OCI-M1 (cell line): ENCODE results near the gene AKAP9.
A peak's percentile ranks its signal among the peaks of the same experiment; 100 is the strongest.
"Not testable (repeated sequence)": the region's sequence is repeated elsewhere in the genome, so short reads cannot be mapped to it uniquely, and the experiment has no call there.

Experiments
- DNase-seq: peaks from one replicate; lab custom pipeline; 2025; lab: John Stamatoyannopoulos, UW

AKAP9 gene

DNA sequence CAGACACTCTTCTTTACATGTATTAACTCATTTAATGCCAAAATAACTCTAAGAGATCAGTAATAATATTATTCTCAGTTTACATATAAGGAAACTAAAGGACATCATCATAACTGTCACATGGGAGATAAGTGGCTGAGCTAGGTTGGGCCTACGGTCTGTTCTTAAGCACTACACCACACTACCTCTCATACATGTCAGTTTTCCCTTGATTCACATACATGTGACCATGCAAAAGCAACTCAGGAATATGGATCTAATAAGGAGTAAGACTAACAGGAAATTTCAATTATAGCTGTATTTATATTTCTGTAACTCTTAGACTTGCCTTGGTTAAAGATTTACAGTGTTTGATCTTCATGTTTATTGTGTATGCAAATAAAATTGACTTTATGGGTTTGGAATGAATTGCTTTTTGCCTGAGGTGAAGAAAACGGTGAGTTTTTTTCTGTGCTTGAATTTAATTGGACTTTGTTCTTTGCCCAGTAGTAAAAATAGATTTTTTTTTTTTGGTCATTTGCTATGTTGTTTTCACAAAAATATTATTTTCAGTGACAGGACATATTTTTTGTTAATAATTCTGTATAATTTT, 123.9 kb downstream of the AKAP9 start:
- DNase-seq, result no peak

DNA sequence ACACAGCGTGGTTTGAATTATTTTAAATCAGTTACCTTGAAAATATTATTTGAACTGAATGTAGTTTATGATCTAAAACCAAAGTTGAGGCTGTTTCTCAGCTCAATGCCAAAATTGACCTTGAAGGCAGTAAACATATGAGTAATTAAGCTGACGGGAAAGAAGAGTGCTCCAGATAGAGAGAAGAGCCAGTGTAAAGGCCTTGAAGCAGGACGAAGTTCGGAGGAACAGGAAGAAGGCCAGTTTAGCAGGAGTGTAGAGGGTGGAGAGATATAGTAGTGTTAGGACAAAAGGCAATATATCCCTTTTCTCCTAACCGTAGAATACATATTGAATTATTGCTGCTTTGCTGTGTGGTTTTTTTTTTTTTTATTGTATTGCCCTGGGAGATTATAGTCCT, 130.4 kb downstream of the AKAP9 start:
- DNase-seq, result no peak

DNA sequence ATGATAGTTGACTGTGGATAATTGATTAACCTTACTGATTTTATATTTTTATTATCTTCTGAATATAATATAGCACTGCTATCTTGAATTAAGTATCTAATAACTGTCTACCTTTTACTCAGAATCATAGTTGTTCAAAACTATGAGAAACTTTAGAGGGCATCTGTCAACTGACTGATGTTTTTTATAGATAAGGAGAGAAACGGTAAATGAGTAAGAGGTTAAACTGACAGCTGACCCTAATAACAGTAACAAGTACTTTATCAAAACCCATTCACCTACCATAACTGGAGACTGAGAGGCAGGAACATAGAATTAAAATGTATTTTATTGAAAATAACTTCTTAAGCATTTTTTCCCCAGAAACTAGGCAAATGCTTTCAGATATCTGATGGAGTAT, 131.5 kb downstream of the AKAP9 start:
- no peak for DNase-seq

DNA sequence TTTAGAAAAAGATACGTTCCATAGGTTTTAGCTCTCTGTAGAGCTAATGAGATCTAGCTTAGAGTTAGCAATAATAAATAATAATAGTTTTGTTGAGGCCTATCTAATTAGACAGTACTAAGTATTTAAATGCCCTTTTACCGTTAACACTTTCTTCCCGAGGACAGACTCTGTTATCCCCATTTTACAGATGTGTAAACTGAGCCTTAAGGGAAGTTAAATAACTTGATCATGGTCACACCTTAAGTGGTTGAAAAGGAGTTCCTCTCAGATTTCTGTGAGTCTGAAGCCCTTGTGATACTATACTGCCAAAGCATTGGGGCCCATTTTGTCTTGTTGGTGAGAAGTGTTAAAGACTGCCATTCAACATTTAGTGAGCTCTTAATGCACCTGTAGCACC, 132.0 kb downstream of the AKAP9 start:
- no peak for DNase-seq

DNA sequence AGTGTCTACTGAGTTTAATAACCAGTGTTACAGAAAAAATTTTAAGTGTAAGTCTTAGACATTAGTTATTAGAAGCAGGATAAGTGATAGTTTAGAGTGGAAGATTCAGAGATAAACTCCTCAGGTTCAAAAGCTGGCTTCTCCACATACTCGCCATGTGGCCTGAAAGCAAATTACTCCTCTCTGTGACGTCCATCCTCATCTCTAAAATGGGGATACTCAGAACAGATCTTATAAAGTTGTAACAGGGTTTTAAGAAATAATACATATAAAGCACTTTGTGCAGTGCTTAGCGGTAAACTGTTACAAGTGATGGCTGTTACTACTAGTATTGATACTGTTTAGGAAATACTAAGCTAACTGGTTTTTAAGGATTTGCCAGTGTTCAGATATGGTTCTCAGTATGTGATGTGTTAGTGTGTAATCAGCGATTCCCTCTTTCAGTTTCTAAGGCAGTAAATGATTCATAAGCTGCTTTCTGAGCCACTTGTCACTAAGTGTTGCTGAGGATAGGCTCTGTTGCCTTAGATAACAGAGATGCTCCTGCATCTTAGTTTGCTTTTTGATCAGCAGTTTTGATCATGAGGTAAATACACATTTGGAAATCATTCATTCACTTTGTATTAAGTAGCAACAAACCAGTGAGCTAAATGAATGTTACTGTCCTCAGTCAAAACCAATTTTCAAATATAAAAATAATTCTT, 134.9 kb downstream of the AKAP9 start:
- no peak for DNase-seq

DNA sequence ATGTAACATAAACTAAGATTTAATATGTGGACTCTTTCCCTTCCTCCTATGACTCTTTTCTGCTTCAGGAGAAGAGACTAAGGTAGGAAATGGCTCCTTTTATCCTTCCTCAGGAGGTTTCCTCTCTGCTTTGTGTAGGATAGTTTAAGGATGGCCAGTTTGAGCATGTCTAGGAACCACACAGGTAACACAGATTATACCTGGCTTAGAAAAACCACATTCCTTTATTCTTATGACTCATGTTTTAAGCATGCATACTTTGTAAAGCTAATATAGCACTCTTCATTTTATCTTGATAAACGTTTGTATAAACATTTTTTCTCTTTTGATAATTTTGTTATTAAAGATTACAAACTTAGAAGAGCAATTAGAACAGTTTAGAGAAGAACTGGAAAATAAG, 135.8 kb downstream of the AKAP9 start:
- no peak for DNase-seq

DNA sequence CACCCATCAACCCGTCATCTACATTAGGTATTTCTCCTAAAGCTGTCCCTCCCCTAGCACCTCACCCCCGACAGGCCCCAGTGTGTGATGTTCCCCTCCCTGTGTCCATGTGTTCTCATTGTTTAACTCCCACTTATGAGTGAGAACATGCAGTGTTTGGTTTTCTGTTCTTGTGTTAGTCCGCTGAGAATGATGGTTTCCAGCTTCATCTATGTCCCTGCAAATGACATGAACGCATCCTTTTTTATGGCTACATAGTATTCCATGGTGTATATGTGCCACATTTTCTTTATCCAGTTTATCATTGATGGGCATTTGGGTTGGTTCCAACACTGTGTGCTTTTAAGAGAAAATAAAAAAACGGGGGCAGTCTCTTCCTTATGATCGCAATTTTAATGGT, 143.3 kb downstream of the AKAP9 start:
- not testable (repeated sequence) for DNase-seq

DNA sequence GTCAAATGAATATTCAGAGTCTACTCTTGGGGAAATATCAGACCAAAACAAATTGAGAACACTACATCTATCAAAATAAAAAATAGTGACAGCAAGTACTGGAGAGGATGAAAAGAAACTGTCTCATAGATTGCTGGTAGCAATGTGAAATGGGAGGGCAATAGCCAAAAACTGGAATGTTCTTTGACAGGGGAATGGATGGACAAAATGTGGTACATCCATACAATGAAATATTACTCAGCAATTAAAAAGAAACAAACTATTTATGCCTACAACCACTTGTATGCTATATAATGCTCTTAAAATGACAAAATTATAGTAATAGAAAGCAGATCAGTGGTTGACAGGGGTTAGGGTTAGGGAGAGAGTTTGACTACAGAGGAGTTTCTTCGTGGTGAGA, 147.6 kb downstream of the AKAP9 start:
- DNase-seq, result no peak

DNA sequence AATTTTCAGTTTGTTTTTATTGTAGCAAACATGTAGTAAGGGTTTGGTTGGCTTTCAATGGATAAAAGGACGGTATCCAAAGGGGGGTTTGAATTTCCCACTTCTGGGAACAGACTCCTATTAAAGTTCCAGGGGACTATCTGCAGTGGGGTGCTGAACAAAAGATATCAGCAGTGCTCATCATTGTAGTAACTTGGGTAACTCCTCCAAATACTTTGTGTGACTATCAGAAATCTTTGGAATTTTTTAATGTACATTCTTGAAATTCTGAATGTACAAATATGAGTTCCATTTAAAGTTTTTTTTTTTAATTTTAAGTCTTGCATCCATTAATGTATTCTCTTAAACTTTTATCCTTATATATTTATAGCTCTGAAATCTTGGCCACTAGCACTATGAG, 151.5 kb downstream of the AKAP9 start:
- DNase-seq, result no peak

DNA sequence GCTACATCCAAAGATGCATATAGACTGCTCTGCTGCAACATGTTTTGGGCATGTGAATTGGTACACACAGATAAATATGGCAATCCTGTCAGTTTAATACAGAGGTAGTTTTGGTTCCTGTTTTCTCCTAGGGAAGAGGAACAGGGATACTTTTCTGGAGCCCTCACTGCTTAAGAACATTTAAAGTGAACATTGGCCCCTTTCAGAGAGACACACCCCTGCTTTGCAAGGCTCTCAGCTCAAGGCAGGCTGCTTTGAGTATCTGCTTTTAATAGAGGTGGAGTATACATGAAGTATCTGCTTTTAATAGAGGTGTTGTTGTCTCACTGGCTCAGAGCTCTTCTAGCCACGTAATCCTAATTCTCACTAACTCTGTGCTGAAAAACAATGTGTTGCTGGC, 154.7 kb downstream of the AKAP9 start:
- no peak for DNase-seq

DNA sequence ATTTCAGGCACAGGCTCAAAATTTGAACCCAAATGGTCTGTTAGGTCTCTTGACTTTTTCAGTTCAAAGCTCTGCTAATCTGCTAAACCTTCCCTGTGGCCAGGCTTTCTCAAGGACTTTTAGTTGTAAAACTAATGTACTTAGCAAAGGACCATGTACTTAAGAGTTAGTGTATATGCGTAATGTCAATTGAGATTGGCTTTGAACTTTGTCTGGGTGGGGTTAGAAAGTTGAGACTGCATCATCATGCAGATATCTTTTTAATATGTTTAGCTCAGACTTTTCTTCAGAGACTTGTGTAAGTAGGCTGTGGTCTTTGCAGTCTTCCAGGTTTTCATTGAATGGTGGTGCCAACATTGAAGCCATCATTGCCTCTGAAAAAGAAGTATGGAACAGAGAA, 159.9 kb downstream of the AKAP9 start:
- no peak for DNase-seq

DNA sequence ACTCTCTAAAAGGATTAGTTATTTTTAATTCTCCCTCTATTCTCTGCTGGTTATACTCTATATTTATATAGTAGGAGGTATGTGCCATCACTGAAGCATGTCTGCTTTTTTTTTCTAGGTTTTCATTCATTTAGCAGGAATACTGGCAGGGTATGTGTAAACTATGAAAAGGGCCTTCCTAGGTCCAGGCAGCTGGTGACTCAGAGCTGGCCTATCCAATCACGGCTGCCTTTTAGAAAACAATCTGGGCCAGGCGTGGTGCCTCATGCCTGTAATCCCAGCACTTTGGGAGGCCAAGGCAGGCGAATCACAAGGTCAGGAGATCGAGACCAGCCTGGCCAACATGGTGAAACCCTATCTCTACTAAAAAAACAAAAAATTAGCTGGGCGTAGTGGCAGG, 162.2 kb downstream of the AKAP9 start:
- DNase-seq, result not testable (repeated sequence)

DNA sequence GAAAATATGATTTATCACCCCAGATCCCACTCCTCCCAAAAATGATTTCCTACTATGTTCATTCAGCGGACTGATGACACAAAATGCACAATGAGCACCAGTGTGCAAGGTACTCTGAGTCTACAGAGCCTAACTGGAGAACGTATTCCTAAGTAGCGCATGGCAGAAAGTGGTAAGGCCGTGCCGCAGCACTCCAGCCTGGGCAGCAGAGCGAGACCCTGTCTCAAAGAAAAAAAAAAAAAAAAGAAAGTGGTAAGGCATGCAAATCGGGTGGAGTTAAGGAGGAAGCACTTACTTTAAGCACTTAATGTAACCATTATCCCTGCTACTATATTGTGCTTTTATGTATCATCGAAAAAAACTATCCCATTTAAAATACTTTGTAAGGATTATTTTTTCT, 168.2 kb downstream of the AKAP9 start:
- DNase-seq, result no peak

DNA sequence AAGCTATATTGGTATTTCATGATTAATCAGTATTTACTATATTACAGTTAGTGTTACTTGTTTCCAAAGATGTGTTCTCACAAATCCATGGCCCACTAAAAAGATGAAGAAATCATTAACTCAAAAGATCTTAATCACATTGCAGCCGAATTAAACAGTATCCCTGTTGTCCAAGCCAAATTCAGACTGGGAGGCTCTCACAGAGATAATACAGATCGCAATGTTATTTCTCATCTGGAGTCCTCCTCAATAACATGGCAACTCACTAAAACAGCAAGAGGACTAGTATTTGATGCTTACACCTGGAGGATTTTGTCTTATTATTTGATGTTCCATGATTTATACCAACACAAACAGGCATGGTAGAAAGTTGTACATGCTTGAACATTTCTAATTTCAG, 170.2 kb downstream of the AKAP9 start:
- DNase-seq, result no peak

DNA sequence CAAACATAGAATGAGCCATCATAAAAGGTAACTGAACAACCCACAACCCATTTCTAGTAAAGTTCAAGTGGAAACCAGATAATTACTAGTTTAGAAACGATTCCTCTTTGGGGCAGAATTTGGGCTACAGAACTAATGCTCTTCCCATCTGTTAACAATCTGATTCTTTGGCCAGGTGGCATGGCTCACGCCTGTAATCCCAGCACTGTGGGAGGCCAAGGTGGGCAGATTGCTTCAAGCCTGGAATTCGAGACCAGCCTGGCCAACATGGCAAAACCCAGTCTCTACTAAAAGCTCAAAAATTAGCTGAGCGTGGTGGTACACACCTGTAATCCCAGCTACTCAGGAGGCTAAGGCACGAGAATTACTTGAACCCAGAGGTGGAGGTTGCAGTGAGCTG, 175.2 kb downstream of the AKAP9 start:
- no peak for DNase-seq

DNA sequence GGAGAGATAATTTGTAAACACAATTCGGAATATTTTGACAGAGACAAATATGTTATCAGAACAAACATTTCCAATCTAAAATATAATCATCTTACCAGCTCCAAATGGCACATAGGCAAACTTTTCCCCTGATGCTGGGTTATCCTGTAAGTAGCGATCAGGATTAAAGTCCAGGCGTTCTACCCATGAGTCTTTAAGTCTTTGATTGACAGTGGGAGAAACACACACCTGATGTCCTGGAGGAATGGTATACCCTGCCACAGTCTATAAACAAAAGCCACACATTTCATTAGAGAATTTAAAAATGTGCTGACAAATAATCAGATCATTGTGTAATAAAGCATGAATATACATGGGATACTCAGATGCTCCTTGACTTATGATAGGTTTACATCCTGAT, 176.3 kb downstream of the AKAP9 start:
- no peak for DNase-seq

DNA sequence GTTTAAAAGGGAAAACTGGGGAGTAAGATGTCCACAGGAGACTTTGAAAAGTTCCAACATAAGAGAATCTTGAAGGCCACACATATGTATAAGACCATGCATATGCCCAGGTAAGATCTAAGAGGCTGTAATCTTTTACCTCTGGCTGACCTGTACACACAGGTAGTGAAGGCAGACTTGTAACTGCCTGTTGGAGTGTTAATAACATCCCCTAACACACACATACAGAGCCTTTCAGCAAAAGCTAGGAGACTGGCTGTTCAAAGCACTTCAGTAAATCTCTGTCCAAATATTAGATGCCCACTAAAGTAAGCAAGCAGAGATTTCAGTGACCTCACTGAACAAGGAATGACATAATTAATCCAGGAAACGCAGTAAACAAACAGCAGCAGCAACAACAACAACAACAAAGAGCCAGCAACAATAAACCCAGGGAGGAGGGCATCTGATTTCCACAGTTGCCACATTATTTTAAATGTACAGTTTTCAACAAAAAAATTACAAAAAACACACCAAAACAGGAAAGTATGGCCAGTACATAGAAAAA, 178.6 kb downstream of the AKAP9 start:
- no peak for DNase-seq

DNA sequence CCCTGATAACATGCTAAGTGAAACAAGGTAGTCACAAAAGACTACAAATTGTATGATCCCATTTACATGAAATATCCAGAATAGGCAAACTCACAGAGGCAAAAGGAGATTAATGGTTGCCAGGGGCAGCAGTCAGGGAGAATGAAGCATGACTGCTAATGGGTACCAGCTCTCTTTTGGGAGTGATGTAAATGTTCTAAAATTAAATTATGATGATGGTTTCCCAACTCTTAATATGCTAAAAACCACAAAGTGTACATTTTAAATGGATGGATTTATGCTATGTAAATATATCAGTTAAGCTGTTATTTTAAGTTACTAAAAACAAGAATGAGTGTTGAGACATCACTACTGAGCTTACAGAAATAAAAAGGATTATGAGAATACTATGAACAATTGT, 181.0 kb downstream of the AKAP9 start:
- DNase-seq, result no peak

DNA sequence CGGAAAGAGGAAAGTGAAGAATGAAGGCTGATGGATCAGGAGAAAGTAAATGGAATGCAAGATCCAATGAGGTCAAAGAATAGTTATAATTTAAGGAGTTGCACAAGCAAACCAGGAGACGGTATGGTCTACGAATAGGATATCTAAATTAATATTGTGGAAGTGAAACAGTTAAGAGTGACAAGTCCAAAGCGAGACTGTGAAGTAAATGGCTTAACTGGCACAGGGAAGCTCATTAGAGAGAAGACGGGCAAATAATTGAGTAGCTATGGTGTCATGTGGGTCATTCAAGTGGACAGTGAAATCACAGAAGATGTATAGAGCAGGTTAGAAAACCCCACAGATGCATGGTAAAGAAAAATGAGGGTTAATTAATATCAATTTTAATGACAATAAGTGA, 190.4 kb downstream of the AKAP9 start:
- DNase-seq, result no peak

DNA sequence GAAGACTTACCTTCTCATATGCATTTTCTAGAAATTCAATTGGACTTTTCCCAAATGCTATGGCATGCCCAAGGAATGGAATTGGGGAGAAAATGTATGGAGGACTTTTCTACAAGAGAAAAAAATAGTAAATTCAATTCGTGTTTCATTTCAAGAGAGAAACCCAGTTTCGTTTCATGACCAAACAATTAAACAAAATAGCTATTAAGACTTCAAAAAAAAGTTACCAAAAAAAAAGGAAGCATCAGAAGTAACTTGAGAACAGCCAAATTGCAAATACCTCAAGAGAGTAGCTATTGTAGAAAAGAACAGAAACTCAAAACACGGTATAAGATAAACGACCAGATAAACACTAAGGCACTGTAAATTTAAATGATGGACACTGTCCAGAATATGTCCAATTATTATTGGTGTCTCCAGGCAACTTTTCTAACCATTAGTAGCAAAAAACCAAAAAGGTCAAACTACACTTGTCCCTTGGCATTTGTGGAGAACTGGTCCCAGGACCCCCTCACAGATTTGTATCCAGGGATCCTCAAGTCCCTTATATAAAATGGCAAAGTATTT, 191.2 kb downstream of the AKAP9 start:
- DNase-seq, result peak; percentile 88

DNA sequence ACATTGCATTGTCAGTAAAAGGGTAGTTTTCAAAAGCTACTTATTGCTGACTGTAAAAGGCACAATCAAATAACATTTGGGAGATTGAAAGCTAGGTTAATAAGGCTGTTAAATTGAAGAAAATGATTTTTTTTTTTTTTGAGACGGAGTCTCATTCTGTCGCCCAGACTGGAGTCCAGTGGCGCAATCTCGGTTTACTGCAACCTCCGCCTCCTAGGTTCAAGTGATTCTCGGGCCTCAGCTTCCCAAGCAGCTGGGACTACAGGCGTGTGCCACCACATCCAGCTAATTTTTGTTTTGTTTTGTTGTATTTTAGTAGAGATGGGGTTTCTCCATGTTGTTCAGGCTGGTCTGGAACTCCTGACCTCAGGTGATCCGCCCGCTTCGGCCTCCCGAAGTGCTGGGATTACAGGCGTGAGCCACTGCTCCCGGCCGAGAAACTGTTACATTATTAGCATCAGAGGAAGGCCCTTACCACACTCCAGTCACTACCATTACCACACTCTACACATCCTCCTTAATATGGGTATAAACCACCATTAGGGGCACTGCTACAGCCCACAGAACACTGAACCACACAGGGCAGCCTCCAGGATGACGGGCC, 192.6 kb downstream of the AKAP9 start:
- DNase-seq, result no peak

DNA sequence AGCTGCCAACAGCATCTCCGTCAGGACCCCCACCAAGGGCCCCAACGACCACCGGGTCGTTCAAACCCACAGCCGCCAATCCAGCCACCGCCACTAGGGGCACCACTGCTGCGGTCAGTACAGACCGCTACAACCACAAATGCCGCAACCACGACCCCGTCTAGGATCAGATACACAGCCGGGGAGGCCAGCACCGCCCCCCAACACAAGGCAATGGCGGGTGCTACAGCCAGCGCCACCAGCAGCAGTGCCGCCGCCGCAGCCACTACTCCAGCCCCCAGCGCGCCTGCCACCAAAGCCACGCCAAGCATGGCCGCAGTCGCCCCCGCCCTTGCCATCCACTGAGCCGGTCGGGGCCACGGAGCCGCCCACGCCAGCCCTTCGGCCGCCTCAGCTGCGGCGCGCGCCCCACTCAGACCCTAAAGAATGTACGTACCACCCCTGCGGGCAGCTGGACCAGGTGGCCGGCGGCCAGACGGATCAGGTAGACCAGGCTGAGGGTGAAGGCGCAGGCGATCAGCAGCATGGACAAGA, 193.1 kb downstream of the AKAP9 start:
- DNase-seq, result peak; percentile 100
